Raji (cell line): ENCODE measurements around the gene COG7.

ENCODE experiments used
- POLR2A ChIP-seq: IDR thresholded peaks from 2 replicates; pipeline ENCODE4 v1.6.1; 2011; ENCODE audit warnings: low read depth, low read length, control low read depth; ENCODE audit not compliant: insufficient read depth

Gene COG7

GRCh38 chr16:23484510-23485256, 31.7 kb upstream of the COG7 start:
- TF ChIP-seq POLR2A: no peak

GRCh38 chr16:23482778-23483177, 29.8 kb upstream of the COG7 start:
- TF ChIP-seq POLR2A: no peak

DNA sequence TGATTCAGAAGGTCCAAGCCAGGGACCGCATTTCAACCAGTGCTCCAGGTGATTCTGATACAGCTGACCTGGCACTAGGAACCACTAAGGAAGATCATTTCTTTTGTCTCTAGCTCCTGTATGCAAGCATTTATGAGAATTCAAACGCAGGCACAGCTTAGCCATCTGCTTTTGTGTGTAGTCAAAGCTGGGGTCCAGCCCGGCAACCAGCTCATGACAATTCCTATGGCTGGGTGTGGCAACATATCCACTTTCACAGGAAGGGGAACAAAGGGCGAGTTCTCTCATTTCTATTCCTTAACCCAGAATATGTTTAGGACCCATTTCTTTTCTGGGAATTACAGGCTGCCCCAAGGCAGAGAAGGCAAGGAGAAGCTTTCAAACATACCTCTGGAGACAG, 27.3 kb upstream of the COG7 start:
- no peak for TF ChIP-seq POLR2A

DNA sequence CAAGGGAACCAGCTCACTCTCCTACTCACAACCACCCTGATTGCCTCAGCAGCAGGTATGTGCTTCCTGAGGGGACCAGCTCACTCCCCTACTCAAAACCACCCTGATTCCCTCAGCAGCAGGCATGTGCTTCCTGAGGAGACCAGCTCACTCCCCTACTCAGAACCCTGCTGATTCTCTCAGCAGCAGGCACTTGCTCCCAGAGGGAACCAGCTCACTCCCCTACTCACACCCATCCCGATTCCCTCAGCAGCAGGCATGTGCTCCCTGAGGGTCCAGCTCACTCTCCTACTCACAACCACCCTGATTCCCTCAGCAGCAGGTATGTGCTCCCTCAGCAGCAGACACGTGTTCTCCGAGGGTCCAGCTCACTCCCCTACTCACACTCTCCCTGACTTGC, 26.1 kb upstream of the COG7 start:
- TF ChIP-seq POLR2A: no peak

GRCh38 chr16:23478566-23478965, 25.6 kb upstream of the COG7 start:
- no peak for TF ChIP-seq POLR2A

DNA sequence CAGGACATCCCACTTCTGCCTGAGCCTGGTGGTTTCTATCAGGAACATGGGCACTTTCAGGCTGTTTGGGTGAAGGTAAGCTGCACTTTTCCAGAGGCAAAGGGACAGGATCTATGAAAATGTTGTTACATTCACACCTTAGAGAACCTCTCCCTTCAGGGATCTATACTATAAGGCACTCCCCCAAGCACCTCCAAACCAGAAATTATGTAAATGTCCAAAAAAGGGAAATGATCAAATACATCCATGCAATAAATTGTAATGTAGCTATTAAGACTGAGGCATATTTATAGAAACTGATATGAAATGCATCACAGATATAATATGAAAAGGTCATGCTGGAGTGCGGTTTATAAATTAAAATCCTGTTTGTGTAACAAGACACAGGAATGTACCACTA, 23.3 kb upstream of the COG7 start:
- no peak for TF ChIP-seq POLR2A

DNA sequence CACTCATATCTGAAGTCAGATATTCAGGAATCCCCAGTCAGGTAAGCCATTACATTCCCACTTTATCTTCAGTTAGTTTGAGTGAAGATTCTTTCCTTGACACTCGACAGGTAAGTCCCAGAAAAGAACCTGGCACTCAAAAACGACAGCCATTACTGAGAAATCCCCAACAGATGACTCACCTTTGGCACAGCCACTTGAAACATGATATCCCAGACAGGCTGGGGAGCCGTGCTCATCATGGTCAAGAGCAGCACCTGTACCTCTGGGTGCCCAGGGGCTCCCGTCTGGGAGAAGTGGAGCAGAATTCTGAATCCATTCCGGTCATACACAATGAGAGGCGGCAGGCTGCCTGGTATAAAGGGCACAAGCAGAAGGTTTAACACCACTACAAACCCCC, 16.8 kb upstream of the COG7 start:
- no peak for TF ChIP-seq POLR2A

DNA sequence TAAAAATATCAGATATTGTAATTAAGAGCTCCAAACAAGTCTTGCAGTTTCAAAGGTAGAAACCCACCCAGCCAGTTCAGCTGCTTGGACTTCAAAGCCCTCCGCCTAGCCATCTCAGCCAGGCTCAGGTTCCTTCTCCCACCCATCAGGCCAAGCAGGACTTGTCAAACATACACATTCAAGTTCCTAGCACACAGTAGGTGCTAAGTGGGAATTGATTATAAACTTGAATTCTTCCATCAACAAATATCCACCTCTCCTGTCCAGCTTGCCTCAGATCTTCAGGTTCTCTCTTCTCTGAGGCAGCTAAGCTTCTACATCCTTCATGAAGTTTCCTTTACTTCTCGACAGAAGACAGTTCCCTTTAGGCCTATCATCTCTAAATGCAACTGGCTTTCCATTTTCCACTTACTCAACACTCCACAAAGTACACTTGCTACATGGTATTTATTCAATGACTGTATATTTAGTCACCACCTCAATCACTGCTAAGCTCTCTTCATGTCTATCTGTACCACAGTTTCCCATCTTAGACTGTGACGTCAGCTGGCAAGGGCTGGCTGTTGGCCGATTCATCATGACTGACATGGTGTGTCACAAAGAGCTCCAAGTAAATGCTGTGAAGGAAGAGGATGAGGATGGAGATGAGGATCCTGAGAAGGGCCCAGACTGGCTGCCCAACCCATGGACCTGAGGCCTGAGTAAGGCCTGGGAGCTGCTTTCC, 13.3 kb upstream of the COG7 start:
- TF ChIP-seq POLR2A: no peak

DNA sequence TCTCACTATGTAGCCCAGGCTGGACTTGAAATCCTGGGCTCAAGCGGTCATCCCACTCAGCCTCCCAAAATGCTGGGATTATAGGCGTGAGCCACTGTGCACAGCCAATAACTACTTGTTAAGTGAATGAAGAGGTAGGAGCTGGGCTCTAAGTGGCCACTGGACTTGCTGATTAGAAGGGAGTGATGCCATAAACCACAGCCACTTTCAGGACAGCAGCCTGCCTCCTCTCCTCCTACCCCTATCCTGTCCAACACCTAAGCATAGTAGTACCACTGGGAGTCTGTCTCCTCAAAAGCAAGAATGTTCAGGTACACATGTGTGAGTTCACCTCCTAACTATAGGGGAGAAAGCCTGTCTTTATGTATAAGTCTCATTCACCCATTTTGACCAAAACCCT, 12.2 kb upstream of the COG7 start:
- TF ChIP-seq POLR2A: no peak

GRCh38 chr16:23464196-23464595, 11.2 kb upstream of the COG7 start:
- TF ChIP-seq POLR2A: no peak

GRCh38 chr16:23453338-23454052, 506 bp upstream of the COG7 start:
- TF ChIP-seq POLR2A: no peak

DNA sequence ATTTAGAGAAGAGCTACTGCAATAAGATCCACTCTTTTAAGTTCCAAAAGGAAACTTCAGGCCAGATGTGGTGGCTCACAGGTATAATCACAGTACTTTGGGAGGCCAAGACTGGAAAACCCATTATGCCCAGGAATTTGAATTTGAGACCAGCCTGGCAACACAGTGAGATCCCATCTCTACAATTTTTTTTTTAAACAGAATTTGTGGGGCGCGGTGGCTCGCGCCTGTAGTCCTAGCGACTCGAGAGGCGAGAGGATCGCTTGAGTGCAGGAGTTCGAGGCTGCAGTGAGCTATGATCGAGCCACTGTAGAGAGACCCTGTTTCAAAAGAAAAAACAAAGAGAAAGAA, 793 bp downstream of the COG7 start:
- no peak for TF ChIP-seq POLR2A

GRCh38 chr16:23448392-23448791, 4.6 kb downstream of the COG7 start:
- no peak for TF ChIP-seq POLR2A

GRCh38 chr16:23436951-23437350, 16.0 kb downstream of the COG7 start:
- TF ChIP-seq POLR2A: no peak

DNA sequence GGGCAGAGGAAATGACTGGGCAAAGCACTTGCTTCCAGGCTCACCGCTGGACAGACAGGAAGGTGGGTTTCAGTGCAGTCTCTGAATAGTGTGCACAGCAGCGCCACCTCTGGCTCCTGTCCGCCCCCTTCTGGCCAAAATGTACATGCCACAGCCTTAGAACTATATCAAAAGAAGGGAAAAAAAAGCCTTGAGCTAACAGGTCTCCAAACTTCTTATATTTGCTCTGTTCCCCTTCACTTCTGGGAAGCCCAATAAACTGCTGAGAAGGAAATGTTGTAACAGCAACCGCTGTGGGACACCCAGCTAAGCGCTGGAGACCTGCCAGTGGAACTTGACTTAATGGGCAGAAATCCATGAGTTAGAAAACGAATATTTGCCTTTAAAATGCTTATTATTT, 17.5 kb downstream of the COG7 start:
- TF ChIP-seq POLR2A: no peak

DNA sequence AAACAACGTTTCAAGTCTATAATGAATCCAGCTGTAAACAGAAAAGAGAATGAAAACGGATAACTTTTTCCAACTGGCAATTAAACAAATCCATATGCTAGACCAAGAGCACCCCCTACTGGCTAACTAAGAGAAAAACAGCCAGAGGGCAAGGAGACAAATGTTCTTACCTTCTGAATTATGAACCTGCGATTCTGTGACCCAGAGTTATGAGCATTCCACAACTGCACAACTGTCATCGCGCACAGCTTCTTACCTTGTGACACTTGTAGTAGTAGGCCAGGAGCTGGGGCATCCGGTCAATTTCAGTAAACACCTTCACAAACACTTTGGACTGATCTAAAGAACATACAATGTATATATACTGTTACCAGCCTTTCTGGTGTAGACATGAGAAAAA, 18.6 kb downstream of the COG7 start:
- TF ChIP-seq POLR2A: no peak
